Suprapubic skin (tissue), 4 donors: ENCODE measurements around the gene RIBC1.

Source experiments
- CTCF ChIP-seq, 2 donors: fragments of 200-600 bp in 1 of 2; fragments of 450-650 bp in 1 of 2; sonication (generic) in 1 of 2; IDR thresholded peaks; one replicate each; pipeline ENCODE4 v1.5.1; 2016 to 2019; ENCODE audit warnings: antibody characterized with exemption in 2 of 2, mild to moderate bottlenecking in 1 of 2, moderate library complexity in 1 of 2
- EP300 ChIP-seq: sonication (generic); formaldehyde crosslinking; IDR thresholded peaks from one replicate; pipeline ENCODE4 v1.6.1; 2017; ENCODE audit warnings: antibody characterized with exemption
- POLR2A ChIP-seq, 2 donors: fragments of 450-650 bp; IDR thresholded peaks; one replicate each; pipeline ENCODE4 v1.6.1; 2017; ENCODE audit warnings: antibody characterized with exemption in 2 of 2, mild to moderate bottlenecking in 2 of 2, moderate library complexity in 2 of 2
- POLR2AphosphoS5 ChIP-seq, 3 donors: sonication (generic); formaldehyde crosslinking; IDR thresholded peaks; one replicate each; pipeline ENCODE4 v1.6.1; 2017; ENCODE audit warnings: antibody characterized with exemption in 3 of 3

GRCh38 chrX:53376888-53377287, 45.8 kb upstream of the RIBC1 start:
- TF ChIP-seq CTCF (IDR thresholded peaks at IDR 0.05) (no peak), POLR2AphosphoS5 (IDR thresholded peaks at IDR 0.05) (no peak), EP300 (no peak), POLR2A (IDR thresholded peaks at IDR 0.05) (no peak)
